Hepatocyte (in vitro differentiated cells): ENCODE measurements around the gene R3HDM4. TPM values are rescaled to one million over a fixed set of nuclear protein-coding genes. Genes with fewer than 3 reads are reported as not detected.

Experiments
- DNase-seq: peaks from one replicate; pipeline ENCODE4 v3.0.0-alpha.2; 2016; ENCODE audit warnings: low spot score
- H2AFZ ChIP-seq: fragments of 200-600 bp; sonication (generic); 2 replicates; pipeline ENCODE4 v1.6.0; 2016; ENCODE audit warnings: antibody characterized with exemption, mild to moderate bottlenecking
- H3K27ac ChIP-seq: fragments of 200-600 bp; sonication (generic); 2 replicates; pipeline ENCODE4 v1.5.1; 2016; ENCODE audit warnings: mild to moderate bottlenecking
- H3K27me3 ChIP-seq: fragments of 200-600 bp; sonication (generic); 2 replicates; pipeline ENCODE4 v1.6.1; 2016
- H3K36me3 ChIP-seq: fragments of 200-600 bp; sonication (generic); replicated peaks from 2 replicates; pipeline ENCODE4 v1.5.1; 2016; ENCODE audit warnings: low read depth; ENCODE audit not compliant: insufficient read depth
- H3K4me1 ChIP-seq: fragments of 200-600 bp; sonication (generic); 2 replicates; pipeline ENCODE4 v1.5.1; 2016; ENCODE audit warnings: mild to moderate bottlenecking, moderate library complexity; ENCODE audit not compliant: insufficient read depth
- H3K4me2 ChIP-seq: fragments of 200-600 bp; sonication (generic); 2 replicates; pipeline ENCODE4 v1.6.0; 2016
- H3K4me3 ChIP-seq: fragments of 200-600 bp; sonication (generic); 2 replicates; pipeline ENCODE4 v1.5.1; 2016; ENCODE audit warnings: mild to moderate bottlenecking
- H3K79me2 ChIP-seq: fragments of 200-600 bp; sonication (generic); 2 replicates; pipeline ENCODE4 v1.6.0; 2017; ENCODE audit warnings: mild to moderate bottlenecking
- H3K9me2 ChIP-seq: fragments of 200-600 bp; sonication (generic); replicated peaks from 2 replicates; pipeline ENCODE4 v1.6.0; 2017; ENCODE audit warnings: mild to moderate bottlenecking; ENCODE audit not compliant: insufficient read depth
- H3K9me3 ChIP-seq: fragments of 200-600 bp; sonication (generic); 2 replicates; pipeline ENCODE4 v1.5.1; 2016; ENCODE audit warnings: low read depth, mild to moderate bottlenecking
- H4K20me1 ChIP-seq: fragments of 200-600 bp; sonication (generic); 2 replicates; pipeline ENCODE4 v1.6.0; 2016; ENCODE audit warnings: mild to moderate bottlenecking; ENCODE audit not compliant: insufficient read depth, poor library complexity, severe bottlenecking
- CTCF ChIP-seq: fragments of 200-600 bp; sonication (generic); IDR thresholded peaks from 2 replicates; pipeline ENCODE4 v1.5.1; 2016; ENCODE audit warnings: antibody characterized with exemption, mild to moderate bottlenecking; ENCODE audit not compliant: poor library complexity
- EZH2 ChIP-seq: fragments of 200-600 bp; sonication (generic); IDR thresholded peaks from 2 replicates; pipeline ENCODE4 v1.6.1; 2016; ENCODE audit warnings: antibody characterized with exemption, mild to moderate bottlenecking, borderline replicate concordance
- EZH2phosphoT487 ChIP-seq: fragments of 200-600 bp; sonication (generic); IDR thresholded peaks from one replicate; pipeline ENCODE4 v1.6.1; 2018; ENCODE audit warnings: antibody characterized with exemption, mild to moderate bottlenecking, low read depth, moderate library complexity; ENCODE audit not compliant: unreplicated experiment, severe bottlenecking
- WGBS: methylation state at CpG from one replicate; pipeline ENCODE4 v1.1.6; 2016; ENCODE audit warnings: low lambda C conversion rate; ENCODE audit errors: missing lambda C conversion rate; 5-methylcytosine and 5-hydroxymethylcytosine counted together
- polyA plus RNA-seq: library from polyadenylated mRNA; unstranded; fragments of >200 nt; fragmentation: Nextera tagmentation; extraction: Ambion mirVana; gene quantifications from 2 replicates; pipeline ENCODE4 v1.2.1, GENCODE V29; 2016
- total RNA-seq: library from RNA; depleted of rRNA; stranded (reverse); fragments of >200 nt; gene quantifications from 2 replicates; pipeline ENCODE4 v1.2.3, GENCODE V29; 2014

The R3HDM4 gene
- total and polyA plus RNA-seq, 2 experiments from 2014 or later = 44.1 to 86.6 TPM

GRCh38 chr19:876780-877314, 36.2 kb downstream of the R3HDM4 start:
- TF ChIP-seq EZH2phosphoT487 = no peak
- TF ChIP-seq EZH2 = no peak
- no peak for TF ChIP-seq CTCF
- H3K4me2 ChIP-seq = no peak overlapping the region
- no peaks in the 10 kb centered on the region for H3K4me1 ChIP-seq
- H3K27me3 ChIP-seq = no peaks in the 10 kb centered on the region
- no peak for DNase-seq
- no peaks in the 10 kb centered on the region for H3K9me3 ChIP-seq
- H3K4me3 ChIP-seq = no peak overlapping the region
- WGBS = 93% methylated on average over 24 of the region's 29 CpGs
- no peak overlapping the region for H2AFZ ChIP-seq
- H3K9me2 ChIP-seq = no peaks in the 10 kb centered on the region
- no peak overlapping the region for H3K27ac ChIP-seq
- H3K36me3 ChIP-seq = no peaks in the 10 kb centered on the region
- no peaks in the 10 kb centered on the region for H4K20me1 ChIP-seq
- no peaks in the 10 kb centered on the region for H3K79me2 ChIP-seq

- 86% methylated on average over 18 of the region's 18 CpGs for WGBS
- Histone ChIP-seq H4K20me1 (no peaks in the 10 kb centered on the region), H2AFZ (no peak overlapping the region), H3K9me3 (no peaks in the 10 kb centered on the region), H3K27ac (no peak overlapping the region), H3K4me1 (no peaks in the 10 kb centered on the region), H3K79me2 (no peaks in the 10 kb centered on the region), H3K9me2 (no peaks in the 10 kb centered on the region), H3K36me3 (no peaks in the 10 kb centered on the region), H3K4me2 (no peak overlapping the region), H3K27me3 (no peaks in the 10 kb centered on the region), H3K4me3 (no peak overlapping the region)
- TF ChIP-seq EZH2phosphoT487 (no peak), CTCF (no peak), EZH2 (no peak)
- no peak for DNase-seq
These were observed 36.9 kb downstream of the R3HDM4 start for GRCh38 chr19:876089-876488.

GRCh38 chr19:875265-875879, 37.6 kb downstream of the R3HDM4 start:
- H2AFZ ChIP-seq = no peak overlapping the region

More at GRCh38 chr19:875265-875879, 37.6 kb downstream of the R3HDM4 start:
- WGBS = 96% methylated on average over 28 of the region's 28 CpGs
- Histone ChIP-seq H3K36me3 (no peaks in the 10 kb centered on the region), H3K27ac (no peak overlapping the region), H3K4me2 (no peak overlapping the region), H3K9me2 (no peaks in the 10 kb centered on the region), H3K4me3 (no peak overlapping the region), H4K20me1 (no peaks in the 10 kb centered on the region), H3K9me3 (no peaks in the 10 kb centered on the region), H3K27me3 (no peaks in the 10 kb centered on the region), H3K4me1 (no peaks in the 10 kb centered on the region), H3K79me2 (no peaks in the 10 kb centered on the region)
- no peak for DNase-seq
- TF ChIP-seq EZH2 = no peak
- TF ChIP-seq EZH2phosphoT487 = no peak
- no peak for TF ChIP-seq CTCF
